AG04450 (cell line): ENCODE measurements around the gene WDR74. TPM values are rescaled to one million over a fixed set of nuclear protein-coding genes. Genes with fewer than 3 reads are reported as not detected.

Source experiments
- CTCF ChIA-PET: fragments of 300-600, 350-600 bp; formaldehyde crosslinking; extraction: SDS; loops from one replicate; lab custom pipeline; 2022; ENCODE audit warnings: antibody characterized with exemption, inconsistent platforms; lab: Charles Lee
- POLR2A ChIA-PET: fragments of 350-600 bp; formaldehyde crosslinking; extraction: SDS; loops from one replicate; lab custom pipeline; 2021; ENCODE audit warnings: antibody characterized with exemption, inconsistent platforms; lab: Yijun Ruan, JAX
- DNase-seq: peaks from one replicate; pipeline ENCODE4 v3.0.0-alpha.2; 2011; ENCODE audit warnings: low read depth, low spot score
- H3K27ac ChIP-seq: one replicate; pipeline ENCODE4 v1.5.1; 2012; ENCODE audit warnings: low read depth, low read length, control low read depth
- H3K27me3 ChIP-seq: one replicate; pipeline ENCODE4 v1.6.0; 2012; ENCODE audit warnings: low read length; ENCODE audit not compliant: control insufficient read depth, insufficient read depth
- H3K4me3 ChIP-seq: 2 replicates; pipeline ENCODE4 v1.5.1; 2011; ENCODE audit warnings: mild to moderate bottlenecking, low read depth, low read length, control low read depth
- H3K9me3 ChIP-seq: 2 replicates; pipeline ENCODE4 v1.5.1; 2012; ENCODE audit warnings: low read length; ENCODE audit not compliant: control insufficient read depth, insufficient read depth
- polyA plus RNA-seq: library from polyadenylated mRNA; depleted of rRNA; stranded (reverse); fragments of >200 nt; gene quantifications from 2 replicates; pipeline ENCODE4 v1.2.3, GENCODE V29; 2011; rRNA removed
- small RNA-seq: library from RNA; depleted of rRNA; stranded (forward); fragments of <200 nt; gene quantifications from one replicate; pipeline ENCODE3, GENCODE V24; 2012; ENCODE audit warnings: low read depth; ENCODE audit not compliant: insufficient read length
- TF ChIP-seq, protein P1 (sequence below): IDR thresholded peaks from 2 replicates; pipeline ENCODE4 v1.5.1; 2011; ENCODE audit warnings: low read depth, low read length, control low read depth, inconsistent platforms

WDR74 gene
- polyA plus RNA-seq, 1 experiment, result 18.0 TPM

DNA sequence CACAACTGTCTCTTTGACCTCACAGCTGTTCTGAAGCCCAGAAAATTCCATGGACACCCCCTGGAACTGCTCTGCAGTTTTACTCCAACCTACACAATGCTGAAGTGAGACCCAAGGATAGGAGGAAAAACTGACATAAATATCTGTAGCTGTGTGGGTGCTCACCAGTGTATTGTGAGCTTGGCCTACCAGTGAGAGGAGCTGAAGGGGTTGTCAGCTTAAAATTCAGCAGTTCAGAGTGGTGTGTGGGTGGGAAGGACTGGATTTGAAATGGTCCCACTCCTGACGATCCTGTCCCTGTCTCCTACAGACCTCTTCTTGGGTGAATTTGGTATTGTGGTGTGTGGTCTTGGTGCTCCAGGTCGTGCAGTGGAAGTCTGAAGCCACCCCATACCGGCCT lies 49.8 kb downstream of the WDR74 start:
- H3K4me3 ChIP-seq, result no peak overlapping the region
- TF ChIP-seq, protein P1, sequence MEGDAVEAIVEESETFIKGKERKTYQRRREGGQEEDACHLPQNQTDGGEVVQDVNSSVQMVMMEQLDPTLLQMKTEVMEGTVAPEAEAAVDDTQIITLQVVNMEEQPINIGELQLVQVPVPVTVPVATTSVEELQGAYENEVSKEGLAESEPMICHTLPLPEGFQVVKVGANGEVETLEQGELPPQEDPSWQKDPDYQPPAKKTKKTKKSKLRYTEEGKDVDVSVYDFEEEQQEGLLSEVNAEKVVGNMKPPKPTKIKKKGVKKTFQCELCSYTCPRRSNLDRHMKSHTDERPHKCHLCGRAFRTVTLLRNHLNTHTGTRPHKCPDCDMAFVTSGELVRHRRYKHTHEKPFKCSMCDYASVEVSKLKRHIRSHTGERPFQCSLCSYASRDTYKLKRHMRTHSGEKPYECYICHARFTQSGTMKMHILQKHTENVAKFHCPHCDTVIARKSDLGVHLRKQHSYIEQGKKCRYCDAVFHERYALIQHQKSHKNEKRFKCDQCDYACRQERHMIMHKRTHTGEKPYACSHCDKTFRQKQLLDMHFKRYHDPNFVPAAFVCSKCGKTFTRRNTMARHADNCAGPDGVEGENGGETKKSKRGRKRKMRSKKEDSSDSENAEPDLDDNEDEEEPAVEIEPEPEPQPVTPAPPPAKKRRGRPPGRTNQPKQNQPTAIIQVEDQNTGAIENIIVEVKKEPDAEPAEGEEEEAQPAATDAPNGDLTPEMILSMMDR, result no peak
- CTCF ChIA-PET, result interaction anchor here (0.6 to 1.5 kb wide), 2 partner anchors 76 to 92 kb away, joined by 3 to 6 read pairs; no protein-coding TSS in a partner anchor
- POLR2A ChIA-PET, result interaction anchor here (0.6 to 1.3 kb wide), 4 partner anchors 36 to 65 kb away, joined by 3 to 6 read pairs (median 3); partner anchors contain the start of gene ZBTB3
- peaks cover 4% of the 10 kb centered on the region; the same call in 1 of the 2 replicates for H3K9me3 ChIP-seq
- DNase-seq, result no peak
- no peak overlapping the region for H3K27ac ChIP-seq
- no peaks in the 10 kb centered on the region for H3K27me3 ChIP-seq

DNA sequence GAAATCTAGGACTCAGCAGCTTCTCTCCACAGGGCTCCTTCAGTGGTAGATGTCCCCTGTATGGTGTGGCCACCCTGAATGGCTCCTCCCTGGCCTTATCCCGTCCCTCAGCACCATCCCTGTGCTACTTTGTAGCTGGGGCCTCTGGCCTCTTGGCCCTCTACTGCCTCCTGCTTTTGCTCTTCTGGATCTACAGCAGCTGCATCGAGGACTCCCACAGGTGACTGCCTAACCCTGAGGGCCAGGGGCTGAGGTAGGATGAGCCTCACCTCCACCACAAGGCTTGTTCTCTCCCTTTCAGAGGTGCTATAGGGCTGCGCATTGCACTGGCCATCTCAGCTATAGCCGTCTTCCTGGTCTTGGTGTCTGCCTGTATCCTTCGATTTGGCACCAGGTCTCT lies 50.4 kb downstream of the WDR74 start:
- no peak overlapping the region for H3K27ac ChIP-seq
- DNase-seq, result no peak
- POLR2A ChIA-PET, result interaction anchor here (0.6 to 1.3 kb wide), 3 partner anchors 35 to 77 kb away, joined by 3 to 6 read pairs (median 5); partner anchors contain the start of gene ZBTB3
- H3K27me3 ChIP-seq, result no peaks in the 10 kb centered on the region
- peaks cover 4% of the 10 kb centered on the region; the same call in 1 of the 2 replicates for H3K9me3 ChIP-seq
- CTCF ChIA-PET, result interaction anchor here (0.7 to 1.5 kb wide), 2 partner anchors 16 to 93 kb away, joined by 3 to 6 read pairs; partner anchors contain the start of gene NXF1
- H3K4me3 ChIP-seq, result peak overlapping the region; percentile 7; the same call in 1 of the 2 replicates
- TF ChIP-seq, protein P1, result no peak

DNA sequence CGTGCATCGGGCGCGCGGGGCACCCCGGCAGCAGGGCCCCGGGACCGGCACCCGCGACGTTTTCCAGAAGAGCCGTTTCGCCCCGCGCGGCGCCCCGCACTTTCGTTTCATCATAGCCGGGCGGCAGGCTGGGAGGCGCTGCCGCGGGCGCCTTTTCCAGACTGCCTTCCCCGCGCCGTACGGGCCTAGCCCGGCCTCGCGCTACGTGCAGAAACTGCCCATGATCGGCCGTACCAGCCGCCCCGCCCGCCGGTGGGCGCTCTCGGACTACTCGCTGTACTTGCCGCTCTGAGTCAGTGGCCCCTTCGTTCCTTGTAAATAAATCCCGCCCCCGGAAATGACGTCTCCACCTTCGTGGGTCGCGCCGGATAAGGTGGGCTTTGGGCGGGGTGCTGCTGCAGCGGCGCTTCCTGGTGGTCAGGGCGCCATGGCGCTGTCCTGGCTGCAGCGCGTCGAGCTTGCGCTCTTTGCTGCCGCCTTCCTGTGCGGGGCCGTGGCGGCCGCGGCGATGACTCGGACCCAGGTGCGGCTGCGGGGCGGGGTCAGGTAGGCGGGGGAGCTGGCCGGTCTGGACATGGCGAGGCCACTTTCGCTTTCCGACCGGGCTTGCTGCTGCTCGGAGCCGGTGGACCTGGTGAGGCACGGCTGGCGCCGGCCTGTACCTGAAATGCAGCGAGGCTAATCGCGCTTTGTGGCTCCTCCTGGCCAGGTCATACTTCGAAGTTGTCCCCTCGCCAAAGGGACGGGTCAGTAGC lies 52.2 kb downstream of the WDR74 start, which contains the start of gene TMEM179B:
TMEM179B (plus strand) TSS at position 398 of the 755 bp plus-strand sequence; CDS start at position 428, 30 bp downstream.
- CTCF ChIA-PET, result interaction anchor here (0.6 to 3.5 kb wide), 43 partner anchors 8 to 1628 kb away, joined by 3 to 40 read pairs (median 6); partner anchors contain the start of genes EEF1G, HNRNPUL2, STX5 and TAF6L
- TF ChIP-seq, protein P1, result peak; percentile 70

DNA sequence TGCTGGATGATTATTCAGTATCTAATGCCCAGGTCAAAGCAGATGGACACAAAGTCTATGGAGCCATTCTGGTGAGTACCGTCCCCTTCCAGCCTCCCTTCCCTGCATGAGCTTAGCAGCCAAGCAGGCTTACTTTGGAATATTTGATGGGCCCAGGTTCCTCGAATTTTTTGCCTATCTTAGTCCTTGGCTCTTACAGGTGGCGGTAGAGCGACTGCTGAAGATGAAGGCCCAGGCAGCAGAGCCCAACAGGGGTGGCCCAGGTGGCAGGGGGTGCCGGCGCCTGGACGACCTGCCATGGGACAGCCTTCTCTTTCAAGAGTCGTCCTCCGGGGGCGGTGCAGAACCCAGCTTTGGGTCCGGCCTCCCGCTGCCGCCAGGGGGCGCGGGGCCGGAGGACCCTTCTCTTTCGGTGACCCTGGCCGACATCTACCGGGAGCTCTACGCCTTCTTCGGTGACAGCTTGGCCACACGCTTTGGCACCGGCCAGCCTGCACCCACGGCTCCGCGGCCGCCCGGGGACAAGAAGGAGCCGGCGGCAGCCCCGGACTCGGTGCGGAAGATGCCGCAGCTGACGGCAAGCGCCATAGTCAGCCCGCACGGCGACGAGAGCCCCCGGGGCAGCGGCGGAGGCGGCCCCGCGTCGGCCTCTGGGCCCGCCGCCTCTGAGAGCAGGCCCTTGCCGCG lies 52.9 kb downstream of the WDR74 start:
- H3K27ac ChIP-seq, result peak overlapping the region; percentile 61
- ChIA-PET POLR2A (interaction anchor here (0.5 to 2.9 kb wide), 18 partner anchors 11 to 1516 kb away, joined by 3 to 23 read pairs (median 6); partner anchors contain the start of genes C11orf98, CSKMT, HNRNPUL2 and SLC3A2), CTCF (interaction anchor here (0.6 to 3.5 kb wide), 42 partner anchors 9 to 1627 kb away, joined by 3 to 40 read pairs (median 6); partner anchors contain the start of genes EEF1G, HNRNPUL2, STX5 and TAF6L)
- H3K9me3 ChIP-seq, result peaks cover under 1% of the 10 kb centered on the region; the same call in 1 of the 2 replicates
- no peaks in the 10 kb centered on the region for H3K27me3 ChIP-seq
- TF ChIP-seq, protein P1, result peak; percentile 99
- no peak for DNase-seq
- peak overlapping the region; percentile 89 for H3K4me3 ChIP-seq

More for the DNA sequence above, 52.2 kb downstream of the WDR74 start, which contains the start of gene TMEM179B:
- peak within 1 kb of the TSS; percentile 73 for H3K27ac ChIP-seq
- H3K4me3 ChIP-seq, result peak within 1 kb of the TSS; percentile 89
- no peaks in the 10 kb centered on the region for H3K27me3 ChIP-seq
- peaks cover 4% of the 10 kb centered on the region; the same call in 1 of the 2 replicates for H3K9me3 ChIP-seq
- POLR2A ChIA-PET, result interaction anchor here (0.5 to 2.9 kb wide), 18 partner anchors 12 to 1069 kb away, joined by 3 to 23 read pairs (median 6); partner anchors contain the start of genes C11orf98, CSKMT, HNRNPUL2 and SLC3A2
- DNase-seq, result peak; percentile 93

Small RNA genes lying within 50 kb of the gene (small RNA-seq; reads per million reads assigned to genes)
- gene MIR6514 (0.81 reads per million), gene RF00099 (not detected), gene RNU6-118P (not detected), gene SNORD22 (not detected), gene SNORD26 (not detected), gene SNORD27 (not detected), gene SNORD28 (not detected), gene SNORD30 (8,122 reads per million, percentile 98 among the genes with 10 or more reads in this experiment)

Other genes with a start within 250 kb of the WDR74 start
- gene TUT1, start 248.1 kb downstream of the WDR74 start, polyA plus RNA-seq, result 7.8 and 9.0 TPM in 2 replicates
- 22.9 and 36.7 TPM in 2 replicates for gene MTA2, start 237.7 kb downstream of the WDR74 start, polyA plus RNA-seq
- 17.1 and 18.6 TPM in 2 replicates for gene EML3, start 226.8 kb downstream of the WDR74 start, polyA plus RNA-seq
- 1.4 and 2.0 TPM in 2 replicates for gene ROM1, start 226.3 kb downstream of the WDR74 start, polyA plus RNA-seq
- gene B3GAT3, start 217.6 kb downstream of the WDR74 start, polyA plus RNA-seq, result 14.5 and 20.2 TPM in 2 replicates
- 369 and 464 TPM in 2 replicates for gene GANAB, start 193.0 kb downstream of the WDR74 start, polyA plus RNA-seq
- gene INTS5, start 186.3 kb downstream of the WDR74 start, polyA plus RNA-seq, result 10.6 and 12.6 TPM in 2 replicates
- gene C11orf98, start 174.4 kb downstream of the WDR74 start, polyA plus RNA-seq, result 38.8 and 43.6 TPM in 2 replicates
- 4.6 and 4.7 TPM in 2 replicates for gene CSKMT, start 174.3 kb downstream of the WDR74 start, polyA plus RNA-seq
- gene UQCC3, start 167.9 kb downstream of the WDR74 start, polyA plus RNA-seq, result 5.4 and 6.2 TPM in 2 replicates
- 2.4 and 3.2 TPM in 2 replicates for gene LBHD1, start 167.3 kb downstream of the WDR74 start, polyA plus RNA-seq
- 92.8 and 100 TPM in 2 replicates for gene UBXN1, start 160.5 kb downstream of the WDR74 start, polyA plus RNA-seq
- 4.1 and 5.7 TPM in 2 replicates for gene LRRN4CL, start 150.1 kb downstream of the WDR74 start, polyA plus RNA-seq
- gene BSCL2, start 132.2 kb downstream of the WDR74 start, polyA plus RNA-seq, result 42.8 and 63.7 TPM in 2 replicates
- gene GNG3, start 131.9 kb downstream of the WDR74 start, polyA plus RNA-seq, result 0.11 TPM in 1 of 2 replicates, not detected in the other
- 26.6 and 28.2 TPM in 2 replicates for gene HNRNPUL2, start 112.1 kb downstream of the WDR74 start, polyA plus RNA-seq
- 32.2 and 32.5 TPM in 2 replicates for gene TTC9C, start 111.1 kb downstream of the WDR74 start, polyA plus RNA-seq
- gene ZBTB3, start 85.4 kb downstream of the WDR74 start, polyA plus RNA-seq, result 3.2 and 3.7 TPM in 2 replicates
- 213 and 215 TPM in 2 replicates for gene POLR2G, start 78.0 kb downstream of the WDR74 start, polyA plus RNA-seq
- gene TAF6L, start 68.2 kb downstream of the WDR74 start, polyA plus RNA-seq, result 8.9 and 13.4 TPM in 2 replicates
- 51.7 and 63.8 TPM in 2 replicates for gene TMEM179B, start 52.2 kb downstream of the WDR74 start, polyA plus RNA-seq
- gene TMEM223, start 47.6 kb downstream of the WDR74 start, polyA plus RNA-seq, result 12.3 and 13.5 TPM in 2 replicates
- gene NXF1, start 34.1 kb downstream of the WDR74 start, polyA plus RNA-seq, result 48.9 and 66.1 TPM in 2 replicates
- 51.7 and 52.1 TPM in 2 replicates for gene STX5, start 7.5 kb downstream of the WDR74 start, polyA plus RNA-seq
- gene TEX54, start 6.7 kb downstream of the WDR74 start, polyA plus RNA-seq, result not detected in 2 replicates
- 263 and 284 TPM in 2 replicates for gene SLC3A2, start 41.3 kb upstream of the WDR74 start, polyA plus RNA-seq
- not detected in 2 replicates for gene CHRM1, start 81.8 kb upstream of the WDR74 start, polyA plus RNA-seq
- not detected in 2 replicates for gene SLC22A6, start 145.4 kb upstream of the WDR74 start, polyA plus RNA-seq
- not detected in 2 replicates for gene SLC22A8, start 176.3 kb upstream of the WDR74 start, polyA plus RNA-seq